ENCODE results near the gene PON1.

PON1 gene

DNA sequence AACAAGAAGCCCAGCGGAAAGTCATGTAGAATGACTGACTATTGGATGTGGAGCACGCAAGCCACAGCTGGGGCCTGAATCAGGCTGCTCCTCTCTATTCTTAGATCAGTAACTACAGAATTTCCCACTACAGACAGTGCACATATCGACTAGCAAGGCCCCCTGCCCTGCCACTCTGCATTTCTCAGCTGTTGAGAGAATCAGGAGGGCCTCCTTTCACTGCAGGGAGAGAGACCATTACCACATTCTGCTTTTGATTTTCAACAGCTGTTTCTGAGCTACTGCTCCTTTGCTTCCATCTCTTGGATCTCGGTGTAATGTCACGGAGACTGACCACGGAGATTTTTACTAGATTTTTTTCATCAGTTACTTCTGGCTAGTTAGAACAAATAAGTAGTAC is 73.8 kb downstream of the PON1 start:
- DNase-seq = no peak

Data from NCI-H2029 (cell line).